WTC11 (cell line): Measurements from ENCODE around the gene AKAP9. TPM values are rescaled to one million over a fixed set of nuclear protein-coding genes. Genes with fewer than 3 reads are reported as not detected.
"Not testable (repeated sequence)": the region's sequence is repeated elsewhere in the genome, so short reads cannot be mapped to it uniquely, and the experiment has no call there.

Experiments
- ATAC-seq: fragments of 200-7000 bp; cut with Tn5 transposase; 2 replicates; pipeline ENCODE4 v1.10.0; 2021; ENCODE audit warnings: mild to moderate bottlenecking, moderate library complexity
- CTCF ChIA-PET: fragments of 300-600 bp; sonication (Branson Sonifier 250); formaldehyde crosslinking; loops from one replicate; lab custom pipeline; 2021; ENCODE audit warnings: antibody characterized with exemption; lab: Charles Lee
- POLR2A ChIA-PET: fragments of 350-600 bp; sonication (Branson Sonifier 250); formaldehyde crosslinking; loops from one replicate; lab custom pipeline; 2021; ENCODE audit warnings: antibody characterized with exemption; lab: Charles Lee
- DNase-seq: peaks from one replicate; pipeline ENCODE4 v3.0.0; 2021; ENCODE audit warnings: low spot score
- H3K27ac Mint-ChIP-seq: 2 replicates; pipeline ENCODE4 v1.8.0; 2021; ENCODE audit warnings: mixed read lengths
- H3K27me3 Mint-ChIP-seq: 2 replicates; pipeline ENCODE4 v1.8.0; 2021; ENCODE audit warnings: low read depth, mild to moderate bottlenecking, moderate library complexity, mixed read lengths
- H3K36me3 Mint-ChIP-seq: 2 replicates; pipeline ENCODE4 v1.8.0; 2021; ENCODE audit warnings: mixed read lengths
- H3K4me1 Mint-ChIP-seq: 2 replicates; pipeline ENCODE4 v1.8.0; 2022; ENCODE audit warnings: mixed read lengths
- H3K4me3 Mint-ChIP-seq: 2 replicates; pipeline ENCODE4 v1.8.0; 2021; ENCODE audit warnings: mild to moderate bottlenecking, moderate library complexity, mixed read lengths
- H3K9me3 Mint-ChIP-seq: 2 replicates; pipeline ENCODE4 v1.8.0; 2021; ENCODE audit warnings: mixed read lengths
- ATF3 ChIP-seq: sonication (generic); formaldehyde crosslinking; conservative IDR thresholded peaks from 2 replicates; pipeline ENCODE4 v1.8.1; 2022; ENCODE audit warnings: mild to moderate bottlenecking, missing genetic modification reagents
- E2F5 ChIP-seq: sonication (generic); formaldehyde crosslinking; IDR thresholded peaks from 2 replicates; pipeline ENCODE4 v1.8.1; 2022; ENCODE audit warnings: mild to moderate bottlenecking, moderate library complexity, missing genetic modification reagents
- FOXJ3 ChIP-seq: sonication (generic); formaldehyde crosslinking; IDR thresholded peaks from 2 replicates; pipeline ENCODE4 v1.9.0; 2021; ENCODE audit warnings: missing genetic modification reagents, mild to moderate bottlenecking, borderline replicate concordance
- MXD4 ChIP-seq: fragments of 250-450 bp; sonication (Bioruptor Pico); IDR thresholded peaks from 2 replicates; pipeline ENCODE4 v1.8.0; 2021; ENCODE audit warnings: mild to moderate bottlenecking, moderate library complexity, borderline replicate concordance
- NFE2L1 ChIP-seq: sonication (generic); formaldehyde crosslinking; IDR thresholded peaks from 2 replicates; pipeline ENCODE4 v1.8.1; 2023; ENCODE audit warnings: missing genetic modification reagents
- NR1H2 ChIP-seq: sonication (generic); formaldehyde crosslinking; IDR thresholded peaks from 2 replicates; pipeline ENCODE4 v1.9.0; 2021; ENCODE audit warnings: mild to moderate bottlenecking, moderate library complexity, missing genetic modification reagents
- OVOL2 ChIP-seq: fragments of 250-450 bp; sonication (Bioruptor Pico); IDR thresholded peaks from 2 replicates; pipeline ENCODE4 v1.9.0; 2021; ENCODE audit warnings: mild to moderate bottlenecking, borderline replicate concordance
- PREB ChIP-seq: sonication (generic); formaldehyde crosslinking; IDR thresholded peaks from 2 replicates; pipeline ENCODE4 v1.8.1; 2022; ENCODE audit warnings: mild to moderate bottlenecking, missing genetic modification reagents, moderate library complexity, borderline replicate concordance
- PRRX2 ChIP-seq: fragments of 250-450 bp; sonication (Bioruptor Pico); IDR thresholded peaks from 2 replicates; pipeline ENCODE4 v1.8.0; 2021; ENCODE audit warnings: mild to moderate bottlenecking
- SOX15 ChIP-seq: fragments of 250-450 bp; sonication (Bioruptor Pico); IDR thresholded peaks from 2 replicates; pipeline ENCODE4 v1.9.0; 2021; ENCODE audit warnings: mild to moderate bottlenecking
- SP1 ChIP-seq: sonication (generic); formaldehyde crosslinking; conservative IDR thresholded peaks from 2 replicates; pipeline ENCODE4 v1.8.1; 2022; ENCODE audit warnings: missing genetic modification reagents
- ZNF232 ChIP-seq: sonication (generic); formaldehyde crosslinking; IDR thresholded peaks from 2 replicates; pipeline ENCODE4 v1.8.0; 2022; ENCODE audit warnings: mild to moderate bottlenecking, missing genetic modification reagents
- ZNF263 ChIP-seq: sonication (generic); formaldehyde crosslinking; IDR thresholded peaks from 2 replicates; pipeline ENCODE4 v1.8.1; 2022; ENCODE audit warnings: low read depth, mild to moderate bottlenecking, moderate library complexity, missing genetic modification reagents
- ZNF671 ChIP-seq: fragments of 250-450 bp; sonication (Bioruptor Pico); IDR thresholded peaks from 2 replicates; pipeline ENCODE4 v1.8.0; 2021; ENCODE audit warnings: mild to moderate bottlenecking
- total RNA-seq: library from RNA; stranded (reverse); gene quantifications from 3 replicates; pipeline ENCODE4 v1.2.3, GENCODE V29; 2021
- TF ChIP-seq, protein P1 (sequence below): sonication (generic); formaldehyde crosslinking; IDR thresholded peaks from 2 replicates; pipeline ENCODE4 v1.8.1; 2023; ENCODE audit warnings: mild to moderate bottlenecking, moderate library complexity, missing genetic modification reagents
- TF ChIP-seq, protein P2 (sequence below): sonication (generic); formaldehyde crosslinking; conservative IDR thresholded peaks from 2 replicates; pipeline ENCODE4 v1.8.1; 2023; ENCODE audit warnings: mild to moderate bottlenecking, low read depth, missing genetic modification reagents, moderate library complexity
- TF ChIP-seq, protein P3 (sequence below): fragments of 250-450 bp; sonication (Bioruptor Pico); IDR thresholded peaks from 2 replicates; pipeline ENCODE4 v1.9.0; 2021; ENCODE audit warnings: mild to moderate bottlenecking

AKAP9 gene
- total RNA-seq, 1 experiment from 2014 or later = 35.2 TPM

GRCh38 chr7:92137557-92137956 lies 196.9 kb downstream of the AKAP9 start (continued):
- TF ChIP-seq E2F5 (CRISPR knock-in tag) (no peak), NFE2L1 (no peak), FOXJ3 (CRISPR knock-in tag) (no peak), ATF3 (CRISPR knock-in tag) (no peak), SP1 (CRISPR knock-in tag) (no peak)
- TF ChIP-seq, protein P1, sequence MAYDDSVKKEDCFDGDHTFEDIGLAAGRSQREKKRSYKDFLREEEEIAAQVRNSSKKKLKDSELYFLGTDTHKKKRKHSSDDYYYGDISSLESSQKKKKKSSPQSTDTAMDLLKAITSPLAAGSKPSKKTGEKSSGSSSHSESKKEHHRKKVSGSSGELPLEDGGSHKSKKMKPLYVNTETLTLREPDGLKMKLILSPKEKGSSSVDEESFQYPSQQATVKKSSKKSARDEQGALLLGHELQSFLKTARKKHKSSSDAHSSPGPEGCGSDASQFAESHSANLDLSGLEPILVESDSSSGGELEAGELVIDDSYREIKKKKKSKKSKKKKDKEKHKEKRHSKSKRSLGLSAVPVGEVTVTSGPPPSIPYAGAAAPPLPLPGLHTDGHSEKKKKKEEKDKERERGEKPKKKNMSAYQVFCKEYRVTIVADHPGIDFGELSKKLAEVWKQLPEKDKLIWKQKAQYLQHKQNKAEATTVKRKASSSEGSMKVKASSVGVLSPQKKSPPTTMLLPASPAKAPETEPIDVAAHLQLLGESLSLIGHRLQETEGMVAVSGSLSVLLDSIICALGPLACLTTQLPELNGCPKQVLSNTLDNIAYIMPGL (CRISPR knock-in tag) = no peak

DNA sequence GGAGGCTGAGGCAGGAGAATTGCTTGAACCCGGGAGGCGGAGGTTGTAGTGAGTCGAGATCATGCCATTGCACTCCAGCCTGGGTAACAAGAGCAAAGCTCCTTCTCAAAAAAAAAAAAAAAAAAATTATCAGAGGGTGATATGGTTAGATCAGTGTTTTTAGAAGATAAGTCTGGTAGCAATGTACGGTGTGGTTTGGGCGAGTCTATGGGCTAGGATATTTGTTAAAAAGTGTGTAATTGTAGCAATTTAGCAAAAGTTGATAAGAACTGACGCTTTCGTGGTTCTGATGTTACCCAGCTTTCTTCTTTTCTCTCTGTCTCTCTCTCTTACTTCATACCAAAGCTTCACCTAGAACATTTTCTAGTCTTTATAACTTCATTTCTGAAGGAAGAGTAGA lies 200.5 kb downstream of the AKAP9 start:
- no peak for ATAC-seq
- peaks cover 35% of the 10 kb centered on the region for H3K9me3 Mint-ChIP-seq
- H3K27ac Mint-ChIP-seq = no peak overlapping the region
- POLR2A ChIA-PET = no interaction called here
- H3K4me1 Mint-ChIP-seq = no peaks in the 10 kb centered on the region
- TF ChIP-seq SOX15 (CRISPR knock-in tag) (no peak), PREB (no peak), NFE2L1 (no peak), MXD4 (CRISPR knock-in tag) (no peak), ZNF671 (CRISPR knock-in tag) (no peak), ZNF232 (CRISPR knock-in tag) (no peak), PRRX2 (CRISPR knock-in tag) (no peak), NR1H2 (CRISPR knock-in tag) (no peak), ZNF263 (CRISPR knock-in tag) (no peak), SP1 (CRISPR knock-in tag) (no peak), OVOL2 (CRISPR knock-in tag) (no peak)
- TF ChIP-seq, protein P2, sequence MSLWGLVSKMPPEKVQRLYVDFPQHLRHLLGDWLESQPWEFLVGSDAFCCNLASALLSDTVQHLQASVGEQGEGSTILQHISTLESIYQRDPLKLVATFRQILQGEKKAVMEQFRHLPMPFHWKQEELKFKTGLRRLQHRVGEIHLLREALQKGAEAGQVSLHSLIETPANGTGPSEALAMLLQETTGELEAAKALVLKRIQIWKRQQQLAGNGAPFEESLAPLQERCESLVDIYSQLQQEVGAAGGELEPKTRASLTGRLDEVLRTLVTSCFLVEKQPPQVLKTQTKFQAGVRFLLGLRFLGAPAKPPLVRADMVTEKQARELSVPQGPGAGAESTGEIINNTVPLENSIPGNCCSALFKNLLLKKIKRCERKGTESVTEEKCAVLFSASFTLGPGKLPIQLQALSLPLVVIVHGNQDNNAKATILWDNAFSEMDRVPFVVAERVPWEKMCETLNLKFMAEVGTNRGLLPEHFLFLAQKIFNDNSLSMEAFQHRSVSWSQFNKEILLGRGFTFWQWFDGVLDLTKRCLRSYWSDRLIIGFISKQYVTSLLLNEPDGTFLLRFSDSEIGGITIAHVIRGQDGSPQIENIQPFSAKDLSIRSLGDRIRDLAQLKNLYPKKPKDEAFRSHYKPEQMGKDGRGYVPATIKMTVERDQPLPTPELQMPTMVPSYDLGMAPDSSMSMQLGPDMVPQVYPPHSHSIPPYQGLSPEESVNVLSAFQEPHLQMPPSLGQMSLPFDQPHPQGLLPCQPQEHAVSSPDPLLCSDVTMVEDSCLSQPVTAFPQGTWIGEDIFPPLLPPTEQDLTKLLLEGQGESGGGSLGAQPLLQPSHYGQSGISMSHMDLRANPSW (CRISPR knock-in tag) = no peak
- TF ChIP-seq, protein P3, sequence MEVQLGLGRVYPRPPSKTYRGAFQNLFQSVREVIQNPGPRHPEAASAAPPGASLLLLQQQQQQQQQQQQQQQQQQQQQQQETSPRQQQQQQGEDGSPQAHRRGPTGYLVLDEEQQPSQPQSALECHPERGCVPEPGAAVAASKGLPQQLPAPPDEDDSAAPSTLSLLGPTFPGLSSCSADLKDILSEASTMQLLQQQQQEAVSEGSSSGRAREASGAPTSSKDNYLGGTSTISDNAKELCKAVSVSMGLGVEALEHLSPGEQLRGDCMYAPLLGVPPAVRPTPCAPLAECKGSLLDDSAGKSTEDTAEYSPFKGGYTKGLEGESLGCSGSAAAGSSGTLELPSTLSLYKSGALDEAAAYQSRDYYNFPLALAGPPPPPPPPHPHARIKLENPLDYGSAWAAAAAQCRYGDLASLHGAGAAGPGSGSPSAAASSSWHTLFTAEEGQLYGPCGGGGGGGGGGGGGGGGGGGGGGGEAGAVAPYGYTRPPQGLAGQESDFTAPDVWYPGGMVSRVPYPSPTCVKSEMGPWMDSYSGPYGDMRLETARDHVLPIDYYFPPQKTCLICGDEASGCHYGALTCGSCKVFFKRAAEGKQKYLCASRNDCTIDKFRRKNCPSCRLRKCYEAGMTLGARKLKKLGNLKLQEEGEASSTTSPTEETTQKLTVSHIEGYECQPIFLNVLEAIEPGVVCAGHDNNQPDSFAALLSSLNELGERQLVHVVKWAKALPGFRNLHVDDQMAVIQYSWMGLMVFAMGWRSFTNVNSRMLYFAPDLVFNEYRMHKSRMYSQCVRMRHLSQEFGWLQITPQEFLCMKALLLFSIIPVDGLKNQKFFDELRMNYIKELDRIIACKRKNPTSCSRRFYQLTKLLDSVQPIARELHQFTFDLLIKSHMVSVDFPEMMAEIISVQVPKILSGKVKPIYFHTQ = no peak
- no peaks in the 10 kb centered on the region; the same call in 1 of the 2 replicates for H3K27me3 Mint-ChIP-seq
- CTCF ChIA-PET = interaction anchor here (0.6 kb wide), 1 partner anchor 249 kb away, joined by 3 read pairs; no protein-coding TSS in a partner anchor
- DNase-seq = no peak
- no peak overlapping the region for H3K4me3 Mint-ChIP-seq
- H3K36me3 Mint-ChIP-seq = peaks cover 16% of the 10 kb centered on the region

DNA sequence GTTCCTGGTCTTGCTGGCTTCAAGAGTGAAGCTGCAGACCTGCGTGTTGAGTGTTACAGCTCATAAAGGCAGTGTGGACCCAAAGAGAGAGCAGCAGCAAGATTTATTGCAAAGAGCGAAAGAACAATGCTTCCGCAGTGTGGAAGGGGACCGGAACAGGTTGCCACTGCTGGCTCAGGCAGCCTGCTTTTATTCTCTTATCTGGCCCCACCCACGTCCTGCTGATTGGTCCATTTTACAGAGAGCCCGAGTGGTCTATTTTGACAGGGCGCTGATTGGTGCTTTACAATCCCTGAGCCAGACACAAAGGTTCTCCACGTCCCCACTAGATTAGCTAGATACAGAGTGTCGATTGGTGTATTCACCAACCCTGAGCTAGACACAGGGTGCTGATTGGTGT lies 202.1 kb downstream of the AKAP9 start:
- ATAC-seq, H3K27me3 Mint-ChIP-seq, DNase-seq, H3K4me1 Mint-ChIP-seq, H3K4me3 Mint-ChIP-seq, CTCF ChIA-PET: not testable (repeated sequence)
- Mint-ChIP-seq H3K9me3 (peaks cover 35% of the 10 kb centered on the region), H3K36me3 (peaks cover 16% of the 10 kb centered on the region), H3K27ac (peak overlapping the region; percentile 23; the same call in 1 of the 2 replicates)
- POLR2A ChIA-PET = interaction anchor here (0.6 kb wide), 1 partner anchor 450 kb away, joined by 3 read pairs; no protein-coding TSS in a partner anchor

- H3K36me3 Mint-ChIP-seq = peaks cover 16% of the 10 kb centered on the region
- CTCF ChIA-PET, ATAC-seq, H3K27ac Mint-ChIP-seq, H3K4me1 Mint-ChIP-seq, H3K4me3 Mint-ChIP-seq, H3K27me3 Mint-ChIP-seq, DNase-seq: not testable (repeated sequence)
- POLR2A ChIA-PET = interaction anchor here (0.6 kb wide), 1 partner anchor 450 kb away, joined by 3 read pairs; no protein-coding TSS in a partner anchor
- H3K9me3 Mint-ChIP-seq = peaks cover 35% of the 10 kb centered on the region
These were observed 202.7 kb downstream of the AKAP9 start for GRCh38 chr7:92143192-92143880.
